Neuron (in vitro differentiated cells): Measurements from ENCODE around the gene BLCAP.

ENCODE experiments used
- H2AFZ ChIP-seq: one replicate; pipeline ENCODE4 v1.6.1; 2013; ENCODE audit warnings: low read depth, mild to moderate bottlenecking, inconsistent platforms, low read length, moderate library complexity
- H3K27me3 ChIP-seq: one replicate; pipeline ENCODE4 v1.6.1; 2013; ENCODE audit warnings: low read length; ENCODE audit not compliant: insufficient read depth
- H3K36me3 ChIP-seq: one replicate; pipeline ENCODE4 v1.6.1; 2013; ENCODE audit warnings: low read length; ENCODE audit not compliant: insufficient read depth
- H3K4me1 ChIP-seq: one replicate; pipeline ENCODE4 v1.6.1; 2013; ENCODE audit warnings: low read length; ENCODE audit not compliant: insufficient read depth
- H3K4me3 ChIP-seq: 2 replicates; pipeline ENCODE4 v1.5.1; 2013; ENCODE audit warnings: mild to moderate bottlenecking, low read length, moderate library complexity
- H3K9me3 ChIP-seq: one replicate; pipeline ENCODE4 v1.6.1; 2013; ENCODE audit warnings: low read length

Gene BLCAP

GRCh38 chr20:37533154-37533715, 5.6 kb upstream of the BLCAP start:
- H3K36me3 ChIP-seq = no peaks in the 10 kb centered on the region
- no peak overlapping the region for H2AFZ ChIP-seq
- H3K27me3 ChIP-seq = no peaks in the 10 kb centered on the region
- H3K4me1 ChIP-seq = peaks cover 10% of the 10 kb centered on the region
- no peak overlapping the region for H3K4me3 ChIP-seq
- no peaks in the 10 kb centered on the region for H3K9me3 ChIP-seq

GRCh38 chr20:37531856-37532255, 4.2 kb upstream of the BLCAP start:
- peaks cover 8% of the 10 kb centered on the region for H3K4me1 ChIP-seq

GRCh38 chr20:37530696-37531095, 3.0 kb upstream of the BLCAP start:
- no peaks in the 10 kb centered on the region for H3K9me3 ChIP-seq
- no peaks in the 10 kb centered on the region for H3K36me3 ChIP-seq
- no peaks in the 10 kb centered on the region for H3K27me3 ChIP-seq
- no peak overlapping the region for H3K4me3 ChIP-seq
- H3K4me1 ChIP-seq = peaks cover 20% of the 10 kb centered on the region
- H2AFZ ChIP-seq = no peak overlapping the region

More at GRCh38 chr20:37531856-37532255, 4.2 kb upstream of the BLCAP start:
- Histone ChIP-seq H2AFZ (no peak overlapping the region), H3K27me3 (no peaks in the 10 kb centered on the region), H3K36me3 (no peaks in the 10 kb centered on the region), H3K4me3 (no peak overlapping the region), H3K9me3 (no peaks in the 10 kb centered on the region)

- Histone ChIP-seq H2AFZ (no peak overlapping the region), H3K4me3 (no peak overlapping the region)
Measured at GRCh38 chr20:37529968-37530600, 2.4 kb upstream of the BLCAP start.

GRCh38 chr20:37529214-37529967, 1.7 kb upstream of the BLCAP start:
- no peaks in the 10 kb centered on the region for H3K27me3 ChIP-seq
- peaks cover 25% of the 10 kb centered on the region for H3K4me1 ChIP-seq
- no peak overlapping the region for H2AFZ ChIP-seq
- H3K36me3 ChIP-seq = no peaks in the 10 kb centered on the region
- peaks cover 3% of the 10 kb centered on the region for H3K9me3 ChIP-seq
- H3K4me3 ChIP-seq = peak overlapping the region; percentile 94

More at GRCh38 chr20:37529968-37530600, 2.4 kb upstream of the BLCAP start:
- Histone ChIP-seq H3K4me1 (peaks cover 25% of the 10 kb centered on the region), H3K27me3 (no peaks in the 10 kb centered on the region), H3K9me3 (no peaks in the 10 kb centered on the region), H3K36me3 (no peaks in the 10 kb centered on the region)

- peaks cover 7% of the 10 kb centered on the region for H3K9me3 ChIP-seq
- peaks cover 23% of the 10 kb centered on the region for H3K4me1 ChIP-seq
- H2AFZ ChIP-seq = peak overlapping the region; percentile 83
- no peaks in the 10 kb centered on the region for H3K36me3 ChIP-seq
- H3K4me3 ChIP-seq = peak overlapping the region; percentile 94
- no peaks in the 10 kb centered on the region for H3K27me3 ChIP-seq
Measured at GRCh38 chr20:37528446-37529213, 954 bp upstream of the BLCAP start.

GRCh38 chr20:37526839-37527637, 638 bp downstream of the BLCAP start:
- H3K4me3 ChIP-seq = peak overlapping the region; percentile 94

GRCh38 chr20:37526238-37526838, 1.3 kb downstream of the BLCAP start:
- Histone ChIP-seq H3K27me3 (no peaks in the 10 kb centered on the region), H3K4me3 (peak overlapping the region; percentile 94), H3K9me3 (peaks cover 14% of the 10 kb centered on the region), H3K4me1 (peaks cover 23% of the 10 kb centered on the region), H2AFZ (no peak overlapping the region), H3K36me3 (peaks cover 2% of the 10 kb centered on the region)

More at GRCh38 chr20:37526839-37527637, 638 bp downstream of the BLCAP start:
- H3K36me3 ChIP-seq = peaks cover 2% of the 10 kb centered on the region
- H2AFZ ChIP-seq = peak overlapping the region; percentile 83
- peaks cover 23% of the 10 kb centered on the region for H3K4me1 ChIP-seq
- peaks cover 12% of the 10 kb centered on the region for H3K9me3 ChIP-seq
- H3K27me3 ChIP-seq = no peaks in the 10 kb centered on the region

- H3K9me3 ChIP-seq = peaks cover 19% of the 10 kb centered on the region
- H3K36me3 ChIP-seq = peaks cover 2% of the 10 kb centered on the region
- H3K4me3 ChIP-seq = peak overlapping the region; percentile 94
- H2AFZ ChIP-seq = no peak overlapping the region
- no peaks in the 10 kb centered on the region for H3K27me3 ChIP-seq
- H3K4me1 ChIP-seq = peaks cover 23% of the 10 kb centered on the region
Measured at GRCh38 chr20:37525810-37526209, 1.9 kb downstream of the BLCAP start.

GRCh38 chr20:37524859-37525708, 2.6 kb downstream of the BLCAP start:
- H2AFZ ChIP-seq = no peak overlapping the region
- peaks cover 26% of the 10 kb centered on the region for H3K9me3 ChIP-seq
- peaks cover 2% of the 10 kb centered on the region for H3K36me3 ChIP-seq
- H3K27me3 ChIP-seq = no peaks in the 10 kb centered on the region
- peaks cover 23% of the 10 kb centered on the region for H3K4me1 ChIP-seq
- no peak overlapping the region for H3K4me3 ChIP-seq

- no peak overlapping the region for H2AFZ ChIP-seq
- peaks cover 2% of the 10 kb centered on the region for H3K36me3 ChIP-seq
- H3K27me3 ChIP-seq = no peaks in the 10 kb centered on the region
- peaks cover 25% of the 10 kb centered on the region for H3K4me1 ChIP-seq
- H3K9me3 ChIP-seq = peaks cover 30% of the 10 kb centered on the region
- no peak overlapping the region for H3K4me3 ChIP-seq
Measured at GRCh38 chr20:37523911-37524700, 3.6 kb downstream of the BLCAP start.
